Muscle layer of duodenum (tissue), 2 donors: ENCODE measurements around the gene LRRTM3.

ENCODE experiments used
- H3K27ac ChIP-seq: one replicate; pipeline ENCODE4 v1.7.0; 2013; ENCODE audit warnings: mild to moderate bottlenecking, low read length
- H3K27me3 ChIP-seq: one replicate; pipeline ENCODE4 v1.7.0; 2013; ENCODE audit warnings: low read depth, mild to moderate bottlenecking, control low read depth, low read length
- H3K36me3 ChIP-seq, 2 donors: one replicate each; pipeline ENCODE4 v1.7.0; 2013; ENCODE audit warnings: low read length in 2 of 2, control low read depth in 1 of 2, mild to moderate bottlenecking in 1 of 2; ENCODE audit not compliant: insufficient read depth in 2 of 2, control insufficient read depth in 1 of 2
- H3K4me1 ChIP-seq, 2 donors: one replicate each; pipeline ENCODE4 v1.7.0; 2013; ENCODE audit warnings: low read length in 2 of 2, mild to moderate bottlenecking in 2 of 2, control low read depth in 1 of 2, moderate library complexity in 1 of 2; ENCODE audit not compliant: insufficient read depth in 2 of 2, control insufficient read depth in 1 of 2
- H3K4me3 ChIP-seq, 2 donors: one replicate each; pipeline ENCODE4 v1.7.0; 2013; ENCODE audit warnings: low read length in 2 of 2, low read depth in 1 of 2, mild to moderate bottlenecking in 1 of 2
- H3K9me3 ChIP-seq, 2 donors: one replicate each; pipeline ENCODE4 v1.7.0; 2013; ENCODE audit warnings: low read length in 2 of 2, control low read depth in 1 of 2, mild to moderate bottlenecking in 1 of 2; ENCODE audit not compliant: control insufficient read depth in 1 of 2
- donor health status: healthy.

LRRTM3 gene

GRCh38 chr10:67033878-67034277 is 108.0 kb downstream of the LRRTM3 start:
- Histone ChIP-seq H3K27ac (no peak overlapping the region), H3K4me3 (no peak overlapping the region), H3K36me3 (no peaks in the 10 kb centered on the region), H3K4me1 (no peaks in the 10 kb centered on the region), H3K9me3 (no peaks in the 10 kb centered on the region), H3K27me3 (no peaks in the 10 kb centered on the region)

GRCh38 chr10:67036808-67037207 is 111.0 kb downstream of the LRRTM3 start:
- Histone ChIP-seq H3K4me1 (no peaks in the 10 kb centered on the region), H3K4me3 (no peak overlapping the region), H3K36me3 (no peaks in the 10 kb centered on the region), H3K27ac (no peak overlapping the region), H3K27me3 (no peaks in the 10 kb centered on the region), H3K9me3 (no peaks in the 10 kb centered on the region)

GRCh38 chr10:67043041-67043440 is 117.2 kb downstream of the LRRTM3 start:
- Histone ChIP-seq H3K9me3 (no peaks in the 10 kb centered on the region), H3K27ac (no peak overlapping the region), H3K4me1 (no peaks in the 10 kb centered on the region), H3K27me3 (no peaks in the 10 kb centered on the region), H3K4me3 (no peak overlapping the region), H3K36me3 (no peaks in the 10 kb centered on the region)

GRCh38 chr10:67045404-67045803 is 119.6 kb downstream of the LRRTM3 start:
- Histone ChIP-seq H3K27me3 (no peaks in the 10 kb centered on the region), H3K27ac (no peak overlapping the region), H3K4me1 (no peaks in the 10 kb centered on the region), H3K4me3 (no peak overlapping the region), H3K36me3 (no peaks in the 10 kb centered on the region), H3K9me3 (no peaks in the 10 kb centered on the region)

GRCh38 chr10:67046507-67046906 is 120.7 kb downstream of the LRRTM3 start:
- Histone ChIP-seq H3K4me1 (no peaks in the 10 kb centered on the region), H3K27me3 (no peaks in the 10 kb centered on the region), H3K36me3 (no peaks in the 10 kb centered on the region), H3K9me3 (no peaks in the 10 kb centered on the region), H3K27ac (no peak overlapping the region), H3K4me3 (no peak overlapping the region)

- H3K4me1 ChIP-seq = no peaks in the 10 kb centered on the region
- no peak overlapping the region for H3K4me3 ChIP-seq
- no peaks in the 10 kb centered on the region for H3K36me3 ChIP-seq
- no peak overlapping the region for H3K27ac ChIP-seq
- no peaks in the 10 kb centered on the region for H3K27me3 ChIP-seq
- no peaks in the 10 kb centered on the region for H3K9me3 ChIP-seq
Measured at GRCh38 chr10:67049988-67050387, 124.2 kb downstream of the LRRTM3 start.

GRCh38 chr10:67050415-67050814 is 124.6 kb downstream of the LRRTM3 start:
- H3K36me3 ChIP-seq = no peaks in the 10 kb centered on the region
- no peaks in the 10 kb centered on the region for H3K27me3 ChIP-seq
- no peak overlapping the region for H3K27ac ChIP-seq
- H3K9me3 ChIP-seq = no peaks in the 10 kb centered on the region
- H3K4me1 ChIP-seq = no peaks in the 10 kb centered on the region
- H3K4me3 ChIP-seq = no peak overlapping the region

GRCh38 chr10:67072654-67073053 is 146.8 kb downstream of the LRRTM3 start:
- Histone ChIP-seq H3K4me1 (no peaks in the 10 kb centered on the region), H3K27ac (no peak overlapping the region), H3K9me3 (no peaks in the 10 kb centered on the region), H3K27me3 (no peaks in the 10 kb centered on the region), H3K4me3 (no peak overlapping the region), H3K36me3 (no peaks in the 10 kb centered on the region)

- Histone ChIP-seq H3K4me3 (no peak overlapping the region), H3K27ac (no peak overlapping the region), H3K9me3 (no peaks in the 10 kb centered on the region), H3K27me3 (no peaks in the 10 kb centered on the region), H3K36me3 (no peaks in the 10 kb centered on the region), H3K4me1 (no peaks in the 10 kb centered on the region)
Measured at GRCh38 chr10:67075491-67075971, 149.7 kb downstream of the LRRTM3 start.

GRCh38 chr10:67076144-67076543 is 150.3 kb downstream of the LRRTM3 start:
- no peaks in the 10 kb centered on the region for H3K9me3 ChIP-seq
- no peak overlapping the region for H3K27ac ChIP-seq
- no peak overlapping the region for H3K4me3 ChIP-seq
- no peaks in the 10 kb centered on the region for H3K4me1 ChIP-seq
- H3K36me3 ChIP-seq = no peaks in the 10 kb centered on the region
- no peaks in the 10 kb centered on the region for H3K27me3 ChIP-seq

- H3K4me3 ChIP-seq = no peak overlapping the region
- no peaks in the 10 kb centered on the region for H3K27me3 ChIP-seq
- H3K4me1 ChIP-seq = no peaks in the 10 kb centered on the region
- H3K27ac ChIP-seq = no peak overlapping the region
- H3K9me3 ChIP-seq = no peaks in the 10 kb centered on the region
- no peaks in the 10 kb centered on the region for H3K36me3 ChIP-seq
Measured at GRCh38 chr10:67077376-67077775, 151.5 kb downstream of the LRRTM3 start.

- H3K4me1 ChIP-seq = no peaks in the 10 kb centered on the region
- no peak overlapping the region for H3K27ac ChIP-seq
- no peaks in the 10 kb centered on the region for H3K36me3 ChIP-seq
- no peak overlapping the region for H3K4me3 ChIP-seq
- no peaks in the 10 kb centered on the region for H3K9me3 ChIP-seq
- H3K27me3 ChIP-seq = no peaks in the 10 kb centered on the region
Measured at GRCh38 chr10:67079126-67079525, 153.3 kb downstream of the LRRTM3 start.
